ENCODE data around the gene GADD45B.
"Not testable (repeated sequence)": the region's sequence is repeated elsewhere in the genome, so short reads cannot be mapped to it uniquely, and the experiment has no call there.

Gene GADD45B

DNA sequence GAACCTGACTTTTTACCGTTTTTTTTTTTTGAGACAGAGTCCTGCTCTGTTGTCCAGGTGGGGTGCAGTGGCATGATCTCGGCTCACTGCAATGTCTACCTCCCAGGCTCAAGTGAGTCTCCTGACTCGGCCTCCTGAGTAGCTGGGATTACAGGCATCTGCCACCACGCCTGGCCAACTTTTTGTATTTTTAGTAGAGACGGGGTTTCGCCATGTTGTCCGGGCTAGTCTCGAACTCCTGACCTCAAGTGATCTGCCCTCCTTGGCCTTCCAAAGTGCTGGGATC is 6.1 kb upstream of the GADD45B start:
- DNase-seq, result not testable (repeated sequence)

DNA sequence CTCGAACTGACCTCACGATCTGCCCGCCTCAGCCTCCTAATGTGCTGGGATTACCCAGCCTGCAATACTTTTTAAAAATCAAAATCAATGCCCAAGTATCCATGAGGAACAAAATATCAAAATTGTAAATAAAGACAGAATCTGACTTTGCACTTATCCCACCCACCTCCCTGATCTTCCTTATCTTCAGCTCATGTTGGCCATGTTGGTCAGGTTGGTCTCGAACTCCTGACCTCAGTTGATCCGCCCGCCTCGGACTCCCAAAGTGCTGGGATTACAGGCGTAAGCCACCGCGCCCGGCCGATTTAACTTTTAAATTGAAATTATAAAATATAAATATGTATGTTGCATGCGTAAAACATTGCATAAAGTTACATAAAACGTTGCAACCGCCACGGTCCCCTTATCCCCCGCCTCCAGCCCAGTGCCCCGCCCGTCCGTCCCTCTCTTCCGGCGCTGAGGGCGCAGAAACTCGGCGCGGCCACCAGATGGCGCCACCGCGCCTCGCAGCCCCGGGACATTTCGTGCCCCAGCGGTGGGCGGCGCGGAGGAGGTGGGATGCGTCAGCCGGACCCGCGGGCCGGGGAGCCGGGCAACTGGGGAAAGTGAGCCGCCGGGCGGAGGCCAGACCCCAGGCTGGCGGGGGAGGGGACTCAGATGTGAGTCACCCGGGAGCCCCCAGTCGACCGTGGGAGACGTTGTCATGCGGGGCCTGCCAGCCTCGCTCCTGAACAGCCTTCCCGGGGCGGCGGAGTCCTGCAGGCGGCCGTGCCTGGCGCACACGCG is 1.5 kb upstream of the GADD45B start:
- DNase-seq, result peak; percentile 88 to 91

DNA sequence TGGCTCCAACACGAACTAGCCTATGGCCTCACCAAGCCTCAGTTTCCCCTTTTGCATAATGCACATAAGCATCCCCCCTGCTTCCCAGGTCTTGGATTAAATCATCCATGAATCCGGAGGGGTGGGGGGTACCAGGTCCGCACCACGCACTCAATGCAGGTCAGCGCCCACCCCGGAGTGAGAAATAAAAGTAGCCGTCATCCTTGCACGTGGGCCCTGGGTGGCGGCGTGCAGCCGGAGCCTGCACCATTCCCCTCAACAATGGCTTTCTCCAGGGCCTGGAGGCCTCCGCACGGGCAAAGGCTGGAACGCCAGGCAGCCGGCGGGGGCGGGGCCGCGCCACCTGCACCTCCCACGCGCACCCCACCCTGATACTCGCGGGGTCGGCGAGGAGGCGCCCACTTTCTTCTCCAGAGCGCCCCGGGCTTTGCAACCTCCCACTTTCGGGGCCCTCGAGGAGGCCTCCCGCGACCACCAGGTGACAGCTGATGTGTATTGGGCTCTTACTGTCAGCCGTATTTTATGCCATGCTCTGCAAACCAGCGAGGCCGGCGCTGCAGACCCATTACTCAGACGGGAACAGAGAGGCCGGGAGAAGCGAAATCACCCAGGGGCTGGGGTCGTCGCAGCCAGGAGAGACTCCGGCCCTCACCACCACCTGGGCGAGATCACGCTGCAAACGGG is 767 bp upstream of the GADD45B start:
- DNase-seq, result peak; percentile 76 to 81

DNA sequence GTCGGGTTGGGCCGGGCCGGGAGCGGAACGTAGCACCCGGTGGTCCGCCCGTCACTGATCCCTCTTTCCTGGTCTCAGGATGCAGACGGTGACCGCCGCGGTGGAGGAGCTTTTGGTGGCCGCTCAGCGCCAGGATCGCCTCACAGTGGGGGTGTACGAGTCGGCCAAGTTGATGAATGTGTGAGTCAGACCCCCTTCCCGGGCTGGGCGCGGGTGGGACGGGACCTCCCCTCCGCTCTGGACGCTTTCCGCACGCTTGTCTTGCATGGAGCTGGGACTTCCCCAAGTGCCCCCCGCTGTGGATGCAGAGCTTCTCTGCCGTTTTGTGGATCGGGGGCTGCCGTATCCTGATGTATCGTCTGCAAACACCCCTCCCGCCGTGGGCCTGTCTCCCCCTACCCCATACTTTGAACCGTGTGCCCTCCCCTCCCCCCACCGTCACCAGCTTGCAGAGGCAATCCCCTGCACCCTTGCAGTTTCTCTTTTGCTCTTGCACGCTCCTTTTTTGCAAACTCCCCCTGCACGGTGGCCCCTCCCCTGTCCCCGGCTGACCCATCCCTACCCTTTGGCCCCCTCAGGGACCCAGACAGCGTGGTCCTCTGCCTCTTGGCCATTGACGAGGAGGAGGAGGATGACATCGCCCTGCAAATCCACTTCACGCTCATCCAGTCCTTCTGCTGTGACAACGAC is 669 bp downstream of the GADD45B start:
- peak; percentile 73 to 79 for DNase-seq

DNA sequence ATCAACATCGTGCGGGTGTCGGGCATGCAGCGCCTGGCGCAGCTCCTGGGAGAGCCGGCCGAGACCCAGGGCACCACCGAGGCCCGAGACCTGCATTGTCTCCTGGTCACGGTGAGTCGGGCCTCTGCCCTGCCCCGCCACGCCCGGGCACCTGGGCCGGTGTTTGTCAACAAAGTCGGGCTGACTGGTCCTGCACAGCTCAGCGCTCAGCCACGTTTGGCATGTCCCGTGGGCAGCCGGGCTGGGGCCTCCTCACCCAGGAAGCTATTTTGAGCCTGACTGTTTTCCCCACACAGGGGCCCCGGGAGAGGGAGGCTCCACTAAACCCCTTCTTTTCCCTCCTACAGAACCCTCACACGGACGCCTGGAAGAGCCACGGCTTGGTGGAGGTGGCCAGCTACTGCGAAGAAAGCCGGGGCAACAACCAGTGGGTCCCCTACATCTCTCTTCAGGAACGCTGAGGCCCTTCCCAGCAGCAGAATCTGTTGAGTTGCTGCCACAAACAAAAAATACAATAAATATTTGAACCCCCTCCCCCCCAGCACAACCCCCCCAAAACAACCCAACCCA is 1.3 kb downstream of the GADD45B start:
- peak; percentile 34 to 52 for DNase-seq

DNA sequence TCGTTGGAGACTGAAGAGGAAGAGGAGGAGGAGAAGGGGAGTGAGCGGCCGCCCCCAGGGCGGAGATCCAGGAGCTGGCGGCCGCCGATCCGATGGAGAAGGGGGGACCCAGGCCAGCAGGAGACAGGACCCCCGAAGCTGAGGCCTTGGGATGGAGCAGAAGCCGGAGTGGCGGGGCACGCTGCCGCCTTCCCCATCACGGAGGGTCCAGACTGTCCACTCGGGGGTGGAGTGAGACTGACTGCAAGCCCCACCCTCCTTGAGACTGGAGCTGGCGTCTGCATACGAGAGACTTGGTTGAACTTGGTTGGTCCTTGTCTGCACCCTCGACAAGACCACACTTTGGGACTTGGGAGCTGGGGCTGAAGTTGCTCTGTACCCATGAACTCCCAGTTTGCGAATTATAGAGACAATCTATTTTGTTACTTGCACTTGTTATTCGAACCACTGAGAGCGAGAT is 1.8 kb downstream of the GADD45B start:
- peak in 1 of 2 experiments; percentile 41 for DNase-seq

DNA sequence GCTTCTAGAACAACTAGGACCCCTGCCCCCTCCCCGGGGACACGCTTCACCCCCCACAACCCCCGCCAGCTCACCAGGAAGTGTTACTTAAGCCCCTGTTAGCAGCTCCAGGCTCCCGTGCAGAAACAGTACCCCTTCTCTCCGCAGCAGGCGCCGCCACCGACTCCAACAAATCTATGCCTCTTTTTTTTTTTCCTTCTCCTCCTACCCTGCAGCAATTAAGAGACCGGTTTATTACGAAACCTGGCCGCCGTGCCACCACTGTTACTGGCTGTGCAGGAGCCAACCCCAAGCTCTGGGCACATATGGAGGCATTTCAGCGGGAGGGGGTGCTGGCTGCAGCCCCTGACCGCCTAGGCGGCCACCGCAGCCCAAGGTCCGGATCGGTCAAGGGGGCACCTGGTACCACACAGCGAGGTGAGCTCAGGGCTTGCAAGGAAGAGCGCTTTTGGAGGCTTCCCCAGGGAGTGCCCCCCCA is 2.4 kb downstream of the GADD45B start:
- DNase-seq, result peak; percentile 52 to 61

DNA sequence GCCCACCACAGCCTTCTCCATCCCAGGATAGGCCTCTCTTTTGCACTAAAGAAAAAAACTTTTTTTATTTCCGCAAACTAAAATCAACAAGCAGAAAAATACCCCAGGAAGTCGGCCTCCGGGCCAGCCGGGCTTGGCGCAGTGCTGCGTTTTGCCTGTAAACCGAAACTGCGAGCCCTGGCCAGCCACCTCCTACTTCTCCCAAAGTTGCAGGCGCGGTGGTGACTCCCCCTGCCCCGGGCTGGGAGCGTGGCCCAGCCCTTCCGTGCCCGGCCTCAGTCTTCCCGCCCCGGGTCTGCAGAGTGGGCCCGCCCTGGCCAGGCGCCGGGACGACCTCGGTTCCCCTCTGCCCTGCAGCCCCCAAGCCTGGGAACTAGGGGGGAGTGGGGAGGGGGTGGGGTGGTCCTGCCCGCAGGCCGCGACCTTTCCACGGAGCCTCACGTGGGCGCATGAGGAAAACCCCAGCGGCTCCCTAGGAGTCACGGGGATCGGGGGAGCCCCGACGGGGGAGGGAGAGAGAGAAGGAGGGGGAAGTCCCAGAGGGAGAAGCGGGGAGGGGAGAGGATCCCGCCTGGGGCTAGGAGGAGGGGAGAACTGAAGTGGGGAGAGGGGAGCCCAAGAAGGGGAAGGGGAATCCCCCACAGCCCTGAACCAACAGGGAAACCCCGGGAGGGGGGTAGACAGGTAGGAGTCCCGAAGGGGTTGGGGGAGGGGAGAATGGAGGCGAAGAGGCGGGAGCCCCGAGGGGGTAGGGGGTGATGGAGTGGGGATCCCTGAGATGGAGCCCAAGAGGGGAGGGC is 3.0 kb downstream of the GADD45B start:
- peak; percentile 69 to 76 for DNase-seq

DNA sequence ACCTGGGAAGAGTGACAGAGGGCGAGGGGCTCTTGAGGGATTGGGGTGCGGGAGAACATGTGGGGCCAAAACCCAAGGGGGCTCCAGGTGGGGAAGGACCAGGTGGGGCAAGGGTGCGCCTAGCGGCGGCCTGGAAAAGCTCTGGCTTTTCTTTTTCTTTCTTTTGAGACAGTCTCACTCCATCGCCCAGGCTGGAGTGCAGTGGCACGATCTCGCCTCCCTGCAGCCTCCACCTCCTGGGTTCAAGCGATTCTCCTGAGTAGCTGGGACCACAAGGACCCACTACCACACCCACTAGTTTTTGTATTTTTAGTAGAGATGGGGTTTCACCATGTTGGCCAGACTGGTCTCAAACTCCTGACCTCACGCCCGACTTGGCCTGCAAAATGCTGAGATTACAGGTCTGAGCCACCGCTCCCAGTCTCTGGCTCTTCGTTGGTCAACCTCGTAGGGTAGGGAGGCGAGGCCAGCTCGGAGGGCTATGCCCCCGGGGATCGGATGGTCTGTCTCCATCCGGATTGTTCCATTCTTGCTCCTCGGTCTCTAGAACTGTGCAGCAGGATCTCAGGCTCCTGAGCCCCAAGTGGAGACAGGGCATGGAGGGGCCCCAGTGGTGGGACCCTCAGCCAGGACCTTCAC is 3.7 kb downstream of the GADD45B start:
- DNase-seq, result no peak

DNA sequence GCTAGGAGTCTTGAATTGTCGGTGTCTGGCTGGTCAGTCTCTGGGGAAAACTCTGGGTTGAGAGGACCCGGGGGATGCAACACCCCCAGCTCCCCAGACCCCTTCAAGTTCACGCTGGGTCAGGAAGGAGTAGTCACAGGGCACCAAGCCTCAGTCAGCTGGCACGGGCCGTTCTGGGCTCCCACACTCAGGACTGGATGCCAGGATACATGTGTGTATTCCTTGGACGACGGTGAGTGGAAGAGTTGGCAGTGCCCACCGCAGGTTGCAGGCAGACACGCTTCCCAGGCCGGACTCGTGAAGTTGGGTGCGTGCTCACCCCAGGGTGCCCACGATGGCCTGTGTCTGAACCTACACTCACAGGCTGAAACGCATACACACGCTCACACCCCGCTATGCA is 5.5 kb downstream of the GADD45B start:
- DNase-seq, result no peak

DNA sequence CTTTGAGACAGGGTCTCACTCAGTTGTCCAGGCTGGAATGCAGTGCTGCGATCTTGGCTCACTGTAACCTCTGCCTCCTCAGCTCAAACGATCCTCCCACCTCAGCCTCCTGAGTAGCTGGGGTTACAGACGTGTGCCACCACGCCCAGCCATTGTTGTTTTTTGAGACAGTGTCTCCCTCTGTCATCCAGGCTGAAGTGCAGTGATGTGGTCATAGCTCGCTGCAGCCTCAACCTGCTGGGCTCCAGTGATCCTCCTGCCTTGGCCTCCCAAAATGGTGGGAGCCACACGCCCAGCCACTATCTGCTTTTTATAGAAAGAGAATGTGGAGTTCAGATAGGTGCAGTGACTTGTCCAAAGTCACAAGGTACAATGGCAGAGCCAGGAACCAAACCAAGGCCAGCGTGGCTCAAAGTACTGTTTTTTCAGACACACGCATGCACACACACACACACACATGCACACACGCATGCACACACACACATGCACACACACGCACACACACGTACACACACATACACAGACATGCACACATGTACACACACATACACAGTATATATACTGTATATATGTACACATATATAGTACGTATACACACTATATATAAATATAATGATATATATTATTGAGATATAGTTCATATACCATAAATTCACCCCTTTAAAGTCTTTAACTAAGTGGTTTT is 6.6 kb downstream of the GADD45B start:
- DNase-seq, result no peak

DNA sequence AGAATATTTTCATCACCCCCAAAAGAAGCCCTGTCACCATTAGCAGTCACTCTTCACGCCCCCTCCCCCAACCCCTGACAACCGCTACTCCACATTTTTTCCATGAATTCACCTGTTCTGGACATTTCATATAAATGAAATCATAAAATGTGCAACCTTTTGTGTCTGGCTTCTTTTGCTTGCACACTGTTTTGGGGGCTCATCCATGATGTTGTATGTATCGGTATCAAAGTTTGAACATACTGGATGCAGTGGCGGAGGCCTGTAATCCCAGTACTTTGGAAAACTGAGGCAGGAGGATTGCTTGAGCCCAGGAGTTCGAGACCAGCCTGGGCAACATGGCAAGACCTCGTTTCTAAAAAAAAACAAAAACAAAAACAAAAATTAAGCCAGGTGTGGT is 7.2 kb downstream of the GADD45B start:
- DNase-seq, result no peak

DNA sequence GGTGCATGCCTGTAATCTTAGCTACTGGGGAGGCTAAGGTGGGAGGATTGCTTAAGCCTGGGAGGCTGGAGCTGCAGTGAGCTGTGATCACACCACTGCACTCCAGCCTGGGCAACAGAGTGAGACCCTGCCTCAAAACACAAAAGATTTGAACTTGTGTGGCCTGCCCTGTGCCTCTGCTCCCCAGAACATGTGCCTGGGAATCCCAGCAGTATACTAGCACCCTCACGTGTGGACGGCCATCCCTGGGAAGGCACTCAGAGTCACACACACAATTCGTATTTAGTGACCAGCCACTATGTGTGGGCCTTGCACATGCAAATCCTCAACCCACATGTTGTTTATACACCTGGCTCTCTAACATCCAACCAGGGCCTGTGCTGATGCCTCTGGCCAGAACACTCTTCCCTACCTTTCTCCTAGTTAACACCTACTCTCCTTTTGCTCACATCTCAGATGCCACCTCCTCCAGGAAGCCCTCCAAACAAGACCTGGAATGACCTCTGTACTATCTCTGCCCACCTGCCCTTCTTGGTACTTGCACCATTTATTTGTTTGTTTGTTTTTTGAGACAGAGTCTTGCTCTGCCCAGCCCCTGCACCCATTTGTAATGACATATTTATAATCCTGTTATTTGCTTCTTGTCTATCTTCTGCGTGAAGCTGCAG is 7.7 kb downstream of the GADD45B start:
- no peak for DNase-seq

DNA sequence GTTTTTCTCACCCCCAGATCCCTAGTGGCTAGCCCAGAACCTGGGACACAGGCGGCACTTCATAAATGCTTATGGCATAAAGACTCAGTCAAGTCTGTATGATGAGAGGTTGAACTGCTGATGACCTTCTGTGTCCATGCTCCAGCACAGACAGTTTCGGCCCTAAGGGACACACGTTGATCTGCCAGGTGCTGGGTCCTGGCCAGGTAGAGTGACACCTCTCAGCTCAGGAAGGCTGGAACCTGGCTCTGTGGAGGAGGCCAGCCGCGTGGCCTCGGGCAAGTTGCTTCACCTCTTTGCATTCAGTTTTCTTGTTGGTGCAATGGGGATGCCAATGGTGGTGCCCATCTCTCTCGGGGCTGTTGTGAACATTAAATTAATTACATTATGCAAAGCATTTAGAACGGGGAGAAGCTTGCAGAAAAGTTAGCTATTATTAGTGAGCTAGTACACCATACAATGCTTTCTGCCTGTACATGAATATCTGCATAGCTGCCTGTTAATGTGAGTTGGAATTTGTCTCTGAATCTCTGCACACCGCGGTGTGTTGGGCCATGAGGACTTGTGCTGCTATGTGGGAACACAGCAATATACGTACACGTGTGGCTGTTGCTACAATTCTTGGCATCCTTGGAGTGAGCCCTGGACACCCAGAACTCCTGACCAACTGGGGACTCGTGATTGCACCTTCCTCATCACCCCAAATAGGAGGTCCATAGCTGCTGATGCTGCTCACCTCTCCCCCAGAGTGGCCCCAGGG is 8.4 kb downstream of the GADD45B start:
- DNase-seq, result no peak

DNA sequence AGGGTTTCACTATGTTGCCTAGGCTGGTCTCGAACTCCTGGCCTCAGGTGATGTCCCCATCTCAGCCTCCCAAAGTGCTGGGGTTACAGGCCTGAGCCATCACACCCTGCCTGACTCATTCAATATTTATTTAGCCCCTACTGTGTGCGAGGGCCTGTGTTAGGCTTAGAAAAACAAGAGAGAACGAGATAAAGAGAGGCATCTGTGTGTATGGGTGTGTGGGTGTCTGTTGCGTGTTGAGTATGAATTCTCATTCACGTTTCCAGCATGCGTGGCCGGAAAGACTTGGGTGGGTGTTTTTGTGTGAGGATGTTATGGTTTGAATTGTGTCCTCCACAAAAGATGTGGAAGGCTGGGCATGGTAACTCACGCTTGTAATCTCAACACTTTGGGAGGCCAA is 9.5 kb downstream of the GADD45B start:
- DNase-seq, result no peak

DNA sequence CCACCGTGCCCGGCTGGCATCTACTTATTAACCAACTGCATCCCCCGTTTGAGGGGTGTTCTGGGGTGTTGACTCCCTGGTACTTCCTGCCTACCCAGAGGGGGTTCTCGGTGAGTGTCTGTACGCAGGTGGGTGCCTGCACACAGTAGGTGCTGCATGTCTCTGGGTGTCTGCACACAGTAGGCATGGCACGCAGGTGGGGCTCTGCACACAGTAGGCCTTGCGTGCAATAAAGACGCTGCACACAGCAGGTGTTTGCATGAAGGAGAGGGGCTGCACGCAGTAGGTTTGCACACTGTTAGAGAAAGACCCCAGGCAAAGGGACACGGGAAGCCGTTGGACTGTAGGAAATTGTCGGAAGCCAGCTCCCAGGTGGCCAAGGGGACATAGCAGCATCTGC is 11.2 kb downstream of the GADD45B start:
- DNase-seq, result no peak

DNA sequence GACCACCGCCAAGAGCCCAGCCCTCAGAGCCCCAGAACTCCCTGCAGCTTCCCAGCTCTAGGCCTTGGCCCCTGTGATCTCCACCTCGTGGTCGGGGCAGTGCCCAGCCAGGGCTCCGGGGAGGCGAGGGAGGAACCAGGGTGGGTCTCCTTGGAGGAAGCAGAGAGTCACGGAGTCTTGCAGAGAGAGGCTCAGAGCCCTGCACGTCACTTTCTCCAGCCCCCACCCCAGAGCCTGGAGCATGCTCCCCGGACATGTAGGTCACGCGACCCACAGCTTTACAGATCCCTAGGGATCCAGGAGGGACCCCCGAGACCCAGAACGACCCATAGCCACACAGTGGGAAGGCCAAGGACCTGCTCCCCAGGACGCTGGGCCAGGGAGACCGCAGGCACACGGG is 11.9 kb downstream of the GADD45B start:
- DNase-seq, result no peak

DNA sequence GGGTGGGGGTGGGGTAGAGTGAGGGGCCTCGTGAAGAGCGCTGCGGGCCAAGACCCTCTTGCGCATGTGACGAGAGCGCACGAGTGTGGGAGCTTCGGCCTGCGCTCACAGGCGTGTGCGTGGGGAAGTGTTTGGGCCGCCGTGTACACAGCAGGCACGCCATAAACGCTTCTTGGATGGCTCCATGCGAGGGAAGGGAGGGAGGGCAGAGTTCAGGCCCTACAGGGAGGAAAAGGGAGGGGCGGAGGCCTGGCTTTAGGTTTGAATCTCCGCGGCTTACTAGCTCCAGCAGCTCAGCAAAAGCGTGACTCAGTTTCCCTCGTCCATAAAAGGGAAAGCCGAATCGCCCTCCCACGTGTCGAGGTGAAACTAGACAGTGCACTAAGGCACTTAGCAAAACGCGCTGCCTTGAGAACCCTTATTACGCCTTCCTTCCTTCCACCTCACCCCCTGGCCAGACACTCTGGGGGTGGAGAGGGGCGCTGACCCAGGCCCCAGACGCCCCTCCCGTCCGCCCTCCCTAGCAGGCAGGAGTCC is 12.5 kb downstream of the GADD45B start:
- DNase-seq, result peak in 1 of 2 experiments; percentile 29

DNA sequence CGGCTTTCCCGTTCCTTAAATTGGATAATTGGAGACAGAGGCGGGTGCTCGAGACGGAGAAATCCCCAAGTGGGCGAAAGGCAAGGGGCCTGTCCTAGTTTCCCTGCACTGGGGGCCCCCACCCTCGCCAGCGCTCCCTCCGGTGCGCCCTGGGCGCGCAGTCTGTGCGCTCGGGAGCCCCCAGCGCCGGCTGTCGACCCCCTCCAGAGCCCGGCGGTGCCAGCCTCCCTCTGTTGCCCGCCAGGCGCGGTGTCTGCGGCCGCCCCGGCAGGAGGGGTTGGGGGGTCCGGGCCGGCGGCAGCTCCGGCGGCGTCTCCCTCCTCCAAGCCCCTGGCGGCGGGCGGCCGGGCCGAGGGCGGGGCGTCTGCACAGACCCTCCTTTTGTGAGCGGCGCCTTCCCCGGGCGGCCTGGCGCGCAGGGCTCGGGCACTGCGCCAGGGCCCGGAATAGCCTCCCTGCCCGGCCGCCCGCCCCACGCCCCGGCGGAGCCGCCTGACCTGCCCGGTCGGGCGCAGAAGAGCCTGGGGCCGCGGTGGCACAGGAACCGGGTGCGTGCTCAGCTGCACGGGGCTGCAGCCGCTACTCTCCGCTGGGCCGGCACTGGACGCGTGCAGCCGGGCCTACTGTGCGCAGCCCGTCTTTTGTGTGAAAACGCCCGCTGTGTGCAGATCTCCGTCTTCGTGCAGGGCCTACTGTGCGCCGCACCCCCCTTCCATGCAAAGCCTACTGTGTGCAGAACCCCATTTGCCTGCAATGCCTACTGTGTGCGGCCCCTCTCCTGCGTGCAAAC is 13.2 kb downstream of the GADD45B start:
- DNase-seq, result peak in 1 of 2 experiments; percentile 26
